GM18858 (cell line): ENCODE measurements around the gene ZNF496.
"Not testable (repeated sequence)": the region's sequence is repeated elsewhere in the genome, so short reads cannot be mapped to it uniquely, and the experiment has no call there.

ENCODE experiments used
- ATAC-seq: cut with Tn5 transposase; IDR thresholded peaks from one replicate; pipeline ENCODE4 v1.9.1; 2021; ENCODE audit not compliant: unreplicated experiment

The ZNF496 gene

GRCh38 chr1:247331525-247332214, at the start of gene ZNF496:
Gene ZNF496, minus strand, starts transcription at chr1:247331867. Its CDS starts 2,289 bp downstream, at chr1:247329578.
- peak; percentile 55 for ATAC-seq

- ATAC-seq, result no peak
These were observed 46.8 kb upstream of the ZNF496 start for GRCh38 chr1:247378334-247379073.

- ATAC-seq, result not testable (repeated sequence)
These were observed 46.0 kb upstream of the ZNF496 start for GRCh38 chr1:247377656-247378055.

GRCh38 chr1:247376659-247377058, 45.0 kb upstream of the ZNF496 start:
- ATAC-seq, result no peak

GRCh38 chr1:247375747-247376146, 44.1 kb upstream of the ZNF496 start:
- ATAC-seq, result no peak

- ATAC-seq, result not testable (repeated sequence)
These were observed 43.1 kb upstream of the ZNF496 start for GRCh38 chr1:247374651-247375334.

GRCh38 chr1:247373721-247374141, 42.1 kb upstream of the ZNF496 start:
- ATAC-seq, result no peak

- ATAC-seq, result no peak
These were observed 40.2 kb upstream of the ZNF496 start for GRCh38 chr1:247371801-247372259.

GRCh38 chr1:247370786-247371732, 39.4 kb upstream of the ZNF496 start:
- no peak for ATAC-seq

GRCh38 chr1:247368490-247369145, 37.0 kb upstream of the ZNF496 start:
- no peak for ATAC-seq

- no peak for ATAC-seq
These were observed 36.2 kb upstream of the ZNF496 start for GRCh38 chr1:247367786-247368422.

GRCh38 chr1:247366926-247367645, 35.4 kb upstream of the ZNF496 start:
- ATAC-seq, result no peak

- not testable (repeated sequence) for ATAC-seq
These were observed 34.7 kb upstream of the ZNF496 start for GRCh38 chr1:247366345-247366744.

- no peak for ATAC-seq
These were observed 33.4 kb upstream of the ZNF496 start for GRCh38 chr1:247365023-247365422.

GRCh38 chr1:247363000-247363399, 31.3 kb upstream of the ZNF496 start:
- ATAC-seq, result not testable (repeated sequence)

GRCh38 chr1:247362153-247362552, 30.5 kb upstream of the ZNF496 start:
- no peak for ATAC-seq

GRCh38 chr1:247360991-247361731, 29.5 kb upstream of the ZNF496 start:
- ATAC-seq, result no peak
